Fibroblast of mammary gland (primary cell): ENCODE data around the gene PPP1R1B.

Experiments used
- DNase-seq: peaks from one replicate; pipeline ENCODE4 v3.0.0-alpha.2; 2010; ENCODE audit warnings: low read depth
- H3K4me3 ChIP-seq: 2 replicates; pipeline ENCODE4 v1.5.1; 2011; ENCODE audit warnings: low read depth, mild to moderate bottlenecking, low read length, moderate library complexity; ENCODE audit not compliant: control insufficient read depth
- CTCF ChIP-seq: conservative IDR thresholded peaks from 2 replicates; pipeline ENCODE4 v1.5.1; 2011; ENCODE audit warnings: low read depth, low read length, inconsistent platforms; ENCODE audit not compliant: control insufficient read depth, insufficient read depth

PPP1R1B gene

GRCh38 chr17:39667945-39668924 lies 41.5 kb downstream of the PPP1R1B start, which contains the start of gene PNMT:
PNMT (plus strand) TSS chr17:39668453; CDS start chr17:39668476, 23 bp downstream.
- H3K4me3 ChIP-seq: no peak within 1 kb of the TSS
- peak; percentile 42 for DNase-seq

GRCh38 chr17:39669897-39670735 lies 43.4 kb downstream of the PPP1R1B start:
- TF ChIP-seq CTCF: no peak
- no peak for DNase-seq
- no peak overlapping the region for H3K4me3 ChIP-seq

More at GRCh38 chr17:39667945-39668924, 41.5 kb downstream of the PPP1R1B start, which contains the start of gene PNMT:
- peak; percentile 38 for TF ChIP-seq CTCF

GRCh38 chr17:39670746-39671145 lies 44.0 kb downstream of the PPP1R1B start:
- H3K4me3 ChIP-seq: no peak overlapping the region
- no peak for TF ChIP-seq CTCF
- no peak for DNase-seq

- H3K4me3 ChIP-seq: no peak overlapping the region
- DNase-seq: peak; percentile 37
- TF ChIP-seq CTCF: peak; percentile 53
Measured at GRCh38 chr17:39671651-39672521, 45.1 kb downstream of the PPP1R1B start.

- no peak overlapping the region for H3K4me3 ChIP-seq
- no peak for DNase-seq
- TF ChIP-seq CTCF: no peak
Measured at GRCh38 chr17:39672522-39673334, 46.0 kb downstream of the PPP1R1B start.
